HG03354 (cell line): Measurements from ENCODE around the gene SMIM12.
"Not testable (repeated sequence)": the region's sequence is repeated elsewhere in the genome, so short reads cannot be mapped to it uniquely, and the experiment has no call there.

Source experiments
- ATAC-seq: cut with Tn5 transposase; IDR thresholded peaks from one replicate; pipeline ENCODE4 v1.9.1; 2021; ENCODE audit warnings: mild to moderate bottlenecking; ENCODE audit not compliant: unreplicated experiment, poor library complexity, severe bottlenecking

SMIM12 gene

DNA sequence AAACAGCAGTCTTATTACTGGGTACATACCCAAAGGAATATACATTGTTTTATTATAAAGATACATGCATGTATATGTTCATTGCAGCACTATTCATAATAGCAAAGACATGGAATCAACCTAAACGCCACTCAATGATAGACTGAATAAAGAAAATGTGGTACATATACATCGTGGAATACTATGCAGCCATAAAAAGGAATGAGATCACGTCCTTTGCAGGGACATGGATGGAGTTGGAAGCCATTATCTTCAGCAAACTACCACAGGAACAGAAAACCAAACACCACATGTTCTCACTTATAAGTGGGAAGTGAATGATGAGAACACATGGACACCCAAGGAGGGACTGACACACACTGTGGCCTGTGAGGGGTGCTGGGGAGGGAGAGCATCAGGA is 48.8 kb downstream of the SMIM12 start:
- not testable (repeated sequence) for ATAC-seq

DNA sequence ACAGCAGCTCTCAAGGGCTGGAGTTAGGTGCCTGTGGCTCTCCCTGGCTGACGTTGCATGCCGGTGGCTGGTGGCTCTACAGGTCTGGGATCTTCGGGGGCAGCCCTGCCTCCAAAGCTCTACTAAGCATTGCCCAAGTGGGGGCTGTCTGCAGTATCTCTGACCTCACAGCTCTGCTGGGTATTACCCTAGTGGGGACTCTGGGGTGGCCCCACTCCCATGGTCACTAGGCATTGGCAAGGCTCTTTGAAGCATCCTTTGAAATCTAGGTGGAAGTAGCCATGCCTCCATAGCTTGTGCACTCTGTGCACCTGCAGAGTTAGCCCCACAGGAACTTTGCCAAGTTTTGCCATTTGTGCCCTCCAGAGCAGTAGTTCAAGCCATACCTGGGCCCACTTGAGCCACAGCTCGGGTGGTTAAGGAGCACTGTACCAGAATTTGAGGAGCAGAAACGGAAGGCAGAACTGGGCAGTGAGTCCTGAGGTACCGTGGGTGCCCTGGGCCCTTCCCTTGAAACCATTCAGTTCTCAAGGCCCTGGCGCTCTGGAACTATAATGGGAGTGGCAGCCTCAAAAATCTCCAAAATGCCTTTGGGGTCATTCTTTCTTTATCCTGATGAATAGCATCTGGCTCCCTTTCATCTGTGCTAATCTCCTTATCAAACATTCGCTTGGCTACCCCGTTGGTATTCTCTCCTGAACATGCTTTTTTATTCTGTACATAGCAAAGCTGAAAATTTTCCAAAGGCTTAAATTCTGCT is 51.3 kb downstream of the SMIM12 start:
- no peak for ATAC-seq

DNA sequence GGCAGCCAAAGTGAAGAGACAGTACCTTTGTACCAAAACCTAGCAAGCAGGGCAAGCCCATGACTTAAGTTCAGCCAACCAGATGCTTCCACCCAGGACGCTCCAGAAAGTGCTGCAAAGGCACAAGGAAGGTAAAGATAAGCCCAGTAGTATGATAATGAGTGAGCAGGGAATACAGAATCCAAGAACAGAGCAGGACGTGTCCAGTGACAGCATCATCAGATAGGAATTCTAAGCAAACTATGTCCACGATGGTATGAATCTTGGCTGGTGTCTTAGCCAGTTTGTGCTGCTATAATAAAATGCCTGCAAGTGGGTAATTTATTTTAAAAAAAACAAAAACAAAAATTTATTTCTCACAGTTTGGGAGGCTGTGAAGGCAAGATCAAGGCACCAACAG is 53.2 kb downstream of the SMIM12 start:
- no peak for ATAC-seq

DNA sequence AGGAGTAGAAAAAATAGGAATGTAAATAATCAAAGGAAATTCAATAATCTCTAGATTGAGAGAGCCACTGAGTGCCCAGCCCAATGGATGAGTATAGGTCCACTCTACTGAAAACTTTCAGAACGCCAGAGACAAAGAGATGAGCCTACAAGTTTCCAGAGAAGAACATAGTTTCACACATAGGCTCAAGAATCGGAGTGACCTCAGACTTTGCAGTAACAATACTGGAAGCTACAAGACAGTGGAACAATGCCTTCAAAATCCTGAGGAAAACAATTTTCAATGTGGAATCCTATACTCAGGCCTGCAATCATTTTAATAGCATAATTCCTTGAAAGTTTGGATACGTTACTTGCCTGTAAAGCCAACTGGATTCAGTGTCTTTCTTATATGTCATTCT is 55.8 kb downstream of the SMIM12 start:
- ATAC-seq = no peak
